Progenitor cell of endocrine pancreas (in vitro differentiated cells): Measurements from ENCODE around the gene FLRT3. TPM values are rescaled to one million over a fixed set of nuclear protein-coding genes. Genes with fewer than 3 reads are reported as not detected.

Experiments
- DNase-seq: peaks from one replicate; pipeline ENCODE4 v3.0.0; 2021; ENCODE audit warnings: low spot score; ENCODE audit not compliant: unreplicated experiment
- H3K27ac Mint-ChIP-seq: 2 replicates; pipeline ENCODE4 v1.8.0; 2021; ENCODE audit warnings: mild to moderate bottlenecking, moderate library complexity, mixed read lengths
- H3K27me3 Mint-ChIP-seq: 2 replicates; pipeline ENCODE4 v1.8.0; 2021; ENCODE audit warnings: mixed read lengths
- H3K36me3 Mint-ChIP-seq: 2 replicates; pipeline ENCODE4 v1.8.0; 2022; ENCODE audit warnings: mixed read lengths; ENCODE audit not compliant: insufficient read depth
- H3K4me1 Mint-ChIP-seq: 2 replicates; pipeline ENCODE4 v1.8.0; 2021; ENCODE audit warnings: low read depth, mixed read lengths
- H3K4me3 Mint-ChIP-seq: 2 replicates; pipeline ENCODE4 v1.8.0; 2021; ENCODE audit warnings: low read depth, mild to moderate bottlenecking, moderate library complexity, mixed read lengths
- H3K9me3 Mint-ChIP-seq: 2 replicates; pipeline ENCODE4 v1.8.0; 2021; ENCODE audit warnings: low read depth, mixed read lengths
- total RNA-seq: library from RNA; stranded (reverse); gene quantifications from 2 replicates; pipeline ENCODE4 v1.2.1, GENCODE V29; 2021
- TF ChIP-seq, protein P1 (sequence below): fragments of 200-600 bp; sonication (generic); IDR thresholded peaks from one replicate; pipeline ENCODE4 v1.5.0; 2021; ENCODE audit warnings: antibody characterized with exemption, mild to moderate bottlenecking; ENCODE audit not compliant: unreplicated experiment

The FLRT3 gene
- total RNA-seq, 1 donor from 2014 or later, result 62.4 TPM

DNA sequence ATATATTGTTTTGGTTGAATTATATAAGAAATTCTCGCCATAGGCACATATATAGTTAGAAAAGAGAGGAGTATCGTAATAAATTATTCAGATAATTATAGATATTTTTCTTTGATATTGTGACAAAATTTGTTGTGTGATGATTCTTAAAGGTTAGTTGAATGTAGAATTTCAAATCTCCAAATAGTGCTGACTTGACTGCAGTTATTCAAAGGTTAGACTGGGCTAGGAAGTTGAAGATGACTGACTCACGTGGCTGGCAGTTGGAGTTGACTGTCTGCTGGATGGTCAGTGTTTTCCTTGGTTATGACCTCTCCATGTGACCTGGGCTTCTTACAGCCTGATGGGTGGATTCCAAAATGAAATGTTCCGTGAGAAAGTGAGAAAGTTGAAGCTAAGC, 55.3 kb downstream of the FLRT3 start:
- H3K4me3 Mint-ChIP-seq, result no peak overlapping the region
- H3K4me1 Mint-ChIP-seq, result no peaks in the 10 kb centered on the region
- TF ChIP-seq, protein P1, sequence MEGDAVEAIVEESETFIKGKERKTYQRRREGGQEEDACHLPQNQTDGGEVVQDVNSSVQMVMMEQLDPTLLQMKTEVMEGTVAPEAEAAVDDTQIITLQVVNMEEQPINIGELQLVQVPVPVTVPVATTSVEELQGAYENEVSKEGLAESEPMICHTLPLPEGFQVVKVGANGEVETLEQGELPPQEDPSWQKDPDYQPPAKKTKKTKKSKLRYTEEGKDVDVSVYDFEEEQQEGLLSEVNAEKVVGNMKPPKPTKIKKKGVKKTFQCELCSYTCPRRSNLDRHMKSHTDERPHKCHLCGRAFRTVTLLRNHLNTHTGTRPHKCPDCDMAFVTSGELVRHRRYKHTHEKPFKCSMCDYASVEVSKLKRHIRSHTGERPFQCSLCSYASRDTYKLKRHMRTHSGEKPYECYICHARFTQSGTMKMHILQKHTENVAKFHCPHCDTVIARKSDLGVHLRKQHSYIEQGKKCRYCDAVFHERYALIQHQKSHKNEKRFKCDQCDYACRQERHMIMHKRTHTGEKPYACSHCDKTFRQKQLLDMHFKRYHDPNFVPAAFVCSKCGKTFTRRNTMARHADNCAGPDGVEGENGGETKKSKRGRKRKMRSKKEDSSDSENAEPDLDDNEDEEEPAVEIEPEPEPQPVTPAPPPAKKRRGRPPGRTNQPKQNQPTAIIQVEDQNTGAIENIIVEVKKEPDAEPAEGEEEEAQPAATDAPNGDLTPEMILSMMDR, result no peak
- no peaks in the 10 kb centered on the region for H3K9me3 Mint-ChIP-seq
- no peaks in the 10 kb centered on the region for H3K27me3 Mint-ChIP-seq
- no peak overlapping the region for H3K27ac Mint-ChIP-seq
- DNase-seq, result no peak
- H3K36me3 Mint-ChIP-seq, result no peaks in the 10 kb centered on the region
